ENCODE results near the gene KLHL12.
"Not testable (repeated sequence)": the region's sequence is repeated elsewhere in the genome, so short reads cannot be mapped to it uniquely, and the experiment has no call there.

The KLHL12 gene

GRCh38 chr1:202938287-202938925 is 11.4 kb upstream of the KLHL12 start:
- H3K9me3 Mint-ChIP-seq = no peaks in the 10 kb centered on the region
- no peak overlapping the region for H3K4me3 Mint-ChIP-seq
- H3K36me3 Mint-ChIP-seq = peaks cover 25% of the 10 kb centered on the region
- peaks cover 23% of the 10 kb centered on the region for H3K27me3 Mint-ChIP-seq
- H3K27ac Mint-ChIP-seq = no peak overlapping the region
- no peak for DNase-seq
- CTCF ChIA-PET = no interaction called here
- H3K4me1 Mint-ChIP-seq = no peaks in the 10 kb centered on the region

DNA sequence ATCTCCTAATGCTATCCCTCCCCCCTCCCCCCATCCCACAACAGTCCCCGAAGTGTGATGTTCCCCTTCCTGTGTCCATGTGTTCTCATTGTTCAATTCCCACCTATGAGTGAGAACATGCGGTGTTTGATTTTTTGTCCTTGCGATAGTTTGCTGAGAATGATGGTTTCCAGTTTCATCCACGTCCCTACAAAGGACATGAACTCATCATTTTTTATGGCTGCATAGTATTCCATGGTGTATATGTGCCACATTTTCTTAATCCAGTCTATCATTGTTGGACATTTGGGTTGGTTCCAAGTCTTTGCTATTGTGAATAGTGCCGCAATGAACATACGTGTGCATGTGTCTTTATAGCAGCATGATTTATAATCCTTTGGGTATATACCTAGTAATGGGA is 9.4 kb upstream of the KLHL12 start:
- not testable (repeated sequence) for DNase-seq, H3K9me3 Mint-ChIP-seq, H3K4me1 Mint-ChIP-seq, H3K27ac Mint-ChIP-seq, H3K4me3 Mint-ChIP-seq
- Mint-ChIP-seq H3K27me3 (peaks cover 37% of the 10 kb centered on the region), H3K36me3 (peaks cover 12% of the 10 kb centered on the region)
- CTCF ChIA-PET = interaction anchor here (0.5 kb wide), 1 partner anchor 12 kb away, joined by 3 read pairs; no protein-coding TSS in a partner anchor

DNA sequence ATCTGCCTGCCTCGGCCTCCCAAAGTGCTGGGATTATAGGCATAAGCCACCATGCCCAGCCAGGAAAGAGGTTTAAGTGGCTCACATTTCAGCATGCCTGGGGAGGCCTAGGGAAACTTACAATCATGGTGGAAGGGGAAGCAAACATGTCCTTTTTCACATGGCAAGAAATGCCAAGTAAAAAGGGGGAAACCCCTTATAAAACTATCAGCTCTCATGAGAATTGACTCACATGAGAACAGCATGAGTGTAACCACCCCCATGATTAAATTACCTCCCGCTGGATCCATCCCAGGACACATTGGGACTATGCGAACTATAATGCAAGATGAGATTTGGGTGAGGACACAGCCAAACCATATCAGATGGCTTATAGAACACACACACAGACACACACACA is 8.8 kb upstream of the KLHL12 start:
- no peak for DNase-seq
- peaks cover 7% of the 10 kb centered on the region for H3K36me3 Mint-ChIP-seq
- CTCF ChIA-PET = no interaction called here
- no peak overlapping the region for H3K4me3 Mint-ChIP-seq
- H3K9me3 Mint-ChIP-seq = peaks cover 2% of the 10 kb centered on the region
- H3K4me1 Mint-ChIP-seq = no peaks in the 10 kb centered on the region
- peaks cover 37% of the 10 kb centered on the region for H3K27me3 Mint-ChIP-seq
- H3K27ac Mint-ChIP-seq = no peak overlapping the region

DNA sequence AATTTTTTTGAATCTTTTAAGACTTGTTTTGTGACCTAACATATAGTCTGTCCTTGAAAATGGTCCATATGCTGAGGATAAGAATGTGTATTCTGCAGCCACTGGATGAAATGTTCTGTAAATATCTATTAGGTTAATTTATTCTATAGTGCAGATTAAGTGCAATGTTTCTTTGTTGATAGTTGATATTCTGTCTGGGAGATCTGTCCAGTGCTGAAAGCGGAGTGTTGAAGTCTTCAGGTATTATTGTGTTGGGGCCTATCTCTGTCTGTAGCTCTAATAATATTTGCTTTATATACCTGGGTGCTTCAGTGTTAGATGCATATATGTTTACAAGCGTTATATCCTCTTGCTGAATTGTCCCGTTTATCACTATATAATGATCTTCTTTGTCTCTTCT is 7.7 kb upstream of the KLHL12 start:
- Mint-ChIP-seq H3K36me3 (peaks cover 3% of the 10 kb centered on the region), H3K9me3 (peaks cover 2% of the 10 kb centered on the region), H3K27ac (no peak overlapping the region), H3K4me3 (no peak overlapping the region), H3K27me3 (peaks cover 37% of the 10 kb centered on the region), H3K4me1 (no peaks in the 10 kb centered on the region)
- CTCF ChIA-PET = no interaction called here
- no peak for DNase-seq

DNA sequence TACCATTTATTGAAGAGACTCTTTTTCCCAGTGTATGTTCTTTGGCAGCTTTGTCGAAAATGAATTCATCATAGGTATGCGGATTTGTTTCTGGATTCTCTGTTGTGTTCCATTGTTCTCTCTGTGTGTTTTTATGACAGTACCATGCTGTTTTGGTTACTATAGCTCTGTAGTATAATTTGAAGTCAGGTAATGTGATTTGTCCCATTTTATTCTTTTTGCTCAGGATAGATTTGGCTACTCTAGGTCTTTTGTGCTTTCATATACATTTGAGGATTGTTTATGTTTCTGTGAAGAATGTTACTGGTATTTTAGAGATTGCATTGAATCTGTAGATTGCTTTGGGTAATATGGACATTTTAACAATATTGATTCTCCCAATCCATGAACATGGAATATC is 5.4 kb upstream of the KLHL12 start:
- Mint-ChIP-seq H3K36me3 (no peaks in the 10 kb centered on the region), H3K27me3 (peaks cover 37% of the 10 kb centered on the region), H3K4me3 (no peak overlapping the region), H3K4me1 (no peaks in the 10 kb centered on the region), H3K9me3 (peaks cover 2% of the 10 kb centered on the region), H3K27ac (no peak overlapping the region)
- no peak for DNase-seq
- CTCF ChIA-PET = no interaction called here

- peaks cover 16% of the 10 kb centered on the region for H3K36me3 Mint-ChIP-seq
- CTCF ChIA-PET = interaction anchor here (0.7 kb wide), 1 partner anchor 13 kb away, joined by 3 read pairs; no protein-coding TSS in a partner anchor
- H3K4me1 Mint-ChIP-seq = peaks cover 28% of the 10 kb centered on the region
- H3K4me3 Mint-ChIP-seq = no peak overlapping the region
- no peak overlapping the region for H3K27ac Mint-ChIP-seq
- no peaks in the 10 kb centered on the region for H3K9me3 Mint-ChIP-seq
- peaks cover 7% of the 10 kb centered on the region for H3K27me3 Mint-ChIP-seq
- DNase-seq = no peak
These were observed 3.5 kb downstream of the KLHL12 start for GRCh38 chr1:202923533-202923932.

DNA sequence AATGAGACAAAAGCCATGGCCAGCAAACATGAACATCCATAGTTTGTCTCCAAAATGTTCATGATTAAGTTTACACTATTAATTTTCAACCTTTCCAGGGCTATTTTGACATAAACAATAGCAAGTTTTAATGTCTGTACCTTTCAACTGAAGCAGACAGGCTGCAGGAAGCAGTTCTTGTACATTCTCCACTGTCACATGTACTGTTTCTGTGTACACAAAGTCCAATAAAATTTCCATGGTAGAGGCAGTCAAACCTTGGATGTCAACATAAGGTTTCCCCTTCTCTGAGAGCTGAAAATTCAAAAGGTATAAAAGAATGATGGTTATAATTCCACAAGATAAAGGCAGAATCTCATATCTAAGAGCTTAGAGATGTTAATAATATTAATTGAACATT is 7.4 kb downstream of the KLHL12 start:
- H3K36me3 Mint-ChIP-seq = peaks cover 32% of the 10 kb centered on the region
- no peaks in the 10 kb centered on the region for H3K9me3 Mint-ChIP-seq
- no peak for DNase-seq
- H3K27ac Mint-ChIP-seq = no peak overlapping the region
- H3K4me3 Mint-ChIP-seq = no peak overlapping the region
- H3K4me1 Mint-ChIP-seq = peaks cover 13% of the 10 kb centered on the region
- CTCF ChIA-PET = no interaction called here
- no peaks in the 10 kb centered on the region for H3K27me3 Mint-ChIP-seq

DNA sequence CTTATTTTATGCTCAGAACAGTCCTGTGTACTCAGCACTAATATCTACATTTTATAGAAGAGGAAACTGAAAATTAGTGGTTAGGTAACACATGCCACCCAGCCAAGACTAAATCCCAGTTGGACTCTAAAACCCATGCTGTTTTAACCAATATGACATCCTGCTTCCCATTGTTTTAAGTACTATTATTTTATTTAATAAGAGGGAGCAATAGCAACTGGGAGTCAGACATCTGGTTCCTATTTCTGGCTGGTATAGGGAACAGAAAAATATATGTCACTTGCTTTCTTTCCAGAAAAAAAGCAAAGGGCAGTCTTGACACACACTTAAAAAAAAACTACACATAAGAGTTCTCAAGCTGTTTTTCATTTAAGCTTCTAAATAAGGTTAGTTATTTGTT is 11.9 kb downstream of the KLHL12 start:
- CTCF ChIA-PET = interaction anchor here (1.0 kb wide), 1 partner anchor 12 kb away, joined by 3 read pairs; the partner anchor contains the start of gene KLHL12
- peaks cover 12% of the 10 kb centered on the region for H3K4me1 Mint-ChIP-seq
- H3K27ac Mint-ChIP-seq = peak overlapping the region; percentile 19
- no peak for DNase-seq
- H3K36me3 Mint-ChIP-seq = peaks cover 52% of the 10 kb centered on the region
- no peak overlapping the region for H3K4me3 Mint-ChIP-seq
- no peaks in the 10 kb centered on the region for H3K27me3 Mint-ChIP-seq
- no peaks in the 10 kb centered on the region for H3K9me3 Mint-ChIP-seq

DNA sequence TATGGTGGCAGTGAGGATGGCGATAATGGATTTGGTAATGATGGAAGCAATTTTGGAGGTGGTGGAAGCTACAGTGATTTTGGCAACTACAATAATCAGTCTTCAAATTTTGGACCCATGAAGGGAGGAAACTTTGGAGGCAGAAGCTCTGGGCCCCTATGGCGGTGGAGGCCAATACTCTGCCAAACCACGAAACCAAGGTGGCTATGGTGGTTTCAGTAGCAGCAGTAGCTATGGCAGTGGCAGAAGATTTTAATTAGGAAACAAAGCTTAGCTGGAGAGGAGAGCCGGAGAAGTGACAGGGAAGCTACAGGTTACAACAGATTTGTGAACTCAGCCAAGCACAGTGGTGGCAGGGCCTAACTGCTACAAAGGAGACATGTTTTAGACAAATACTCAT is 14.6 kb downstream of the KLHL12 start:
- DNase-seq, H3K27ac Mint-ChIP-seq, H3K9me3 Mint-ChIP-seq, H3K4me3 Mint-ChIP-seq, H3K27me3 Mint-ChIP-seq: not testable (repeated sequence)
- Mint-ChIP-seq H3K4me1 (peaks cover 12% of the 10 kb centered on the region), H3K36me3 (peaks cover 42% of the 10 kb centered on the region)
- CTCF ChIA-PET = interaction anchor here (0.6 kb wide), 1 partner anchor 241 kb away, joined by 3 read pairs; no protein-coding TSS in a partner anchor

GRCh38 chr1:202909494-202909893 is 17.5 kb downstream of the KLHL12 start:
- Mint-ChIP-seq H3K36me3 (peaks cover 39% of the 10 kb centered on the region), H3K4me3 (no peak overlapping the region), H3K4me1 (peaks cover 12% of the 10 kb centered on the region), H3K9me3 (no peaks in the 10 kb centered on the region), H3K27ac (no peak overlapping the region), H3K27me3 (no peaks in the 10 kb centered on the region)
- no peak for DNase-seq
- CTCF ChIA-PET = interaction anchor here (1.3 kb wide), 1 partner anchor 89 kb away, joined by 3 read pairs; no protein-coding TSS in a partner anchor

GRCh38 chr1:202908998-202909397 is 18.0 kb downstream of the KLHL12 start:
- no peaks in the 10 kb centered on the region for H3K9me3 Mint-ChIP-seq
- peaks cover 12% of the 10 kb centered on the region for H3K4me1 Mint-ChIP-seq
- DNase-seq = no peak
- H3K27me3 Mint-ChIP-seq = no peaks in the 10 kb centered on the region
- no peak overlapping the region for H3K27ac Mint-ChIP-seq
- H3K4me3 Mint-ChIP-seq = no peak overlapping the region
- peaks cover 39% of the 10 kb centered on the region for H3K36me3 Mint-ChIP-seq
- CTCF ChIA-PET = interaction anchor here (1.3 kb wide), 1 partner anchor 90 kb away, joined by 3 read pairs; no protein-coding TSS in a partner anchor

- H3K9me3 Mint-ChIP-seq = no peaks in the 10 kb centered on the region
- no peaks in the 10 kb centered on the region for H3K27me3 Mint-ChIP-seq
- no peak for DNase-seq
- H3K4me1 Mint-ChIP-seq = no peaks in the 10 kb centered on the region
- no peak overlapping the region for H3K27ac Mint-ChIP-seq
- peaks cover 18% of the 10 kb centered on the region for H3K36me3 Mint-ChIP-seq
- no peak overlapping the region for H3K4me3 Mint-ChIP-seq
- CTCF ChIA-PET = no interaction called here
These were observed 21.7 kb downstream of the KLHL12 start for GRCh38 chr1:202905331-202905730.

DNA sequence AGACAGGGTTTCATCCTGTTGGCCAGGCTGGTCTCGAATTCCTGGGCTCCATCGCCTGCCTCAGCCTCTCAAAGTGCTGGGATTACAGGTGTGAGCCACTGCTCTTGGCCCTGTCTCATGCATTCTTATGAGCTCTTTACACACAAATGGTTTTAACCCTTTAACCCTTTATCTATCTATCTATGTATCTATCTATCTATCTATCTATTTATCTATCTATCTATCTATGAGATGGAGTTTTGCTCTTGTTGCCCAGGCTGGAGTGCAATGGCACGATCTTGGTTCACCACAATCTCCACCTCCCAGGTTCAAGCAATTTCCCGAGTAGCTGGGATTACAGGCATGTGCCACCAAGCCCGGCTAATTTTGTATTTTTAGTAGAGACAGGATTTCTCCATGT is 23.2 kb downstream of the KLHL12 start:
- H3K27ac Mint-ChIP-seq, H3K9me3 Mint-ChIP-seq, DNase-seq, H3K4me1 Mint-ChIP-seq, H3K27me3 Mint-ChIP-seq, H3K4me3 Mint-ChIP-seq: not testable (repeated sequence)
- H3K36me3 Mint-ChIP-seq = peaks cover 16% of the 10 kb centered on the region
- CTCF ChIA-PET = interaction anchor here (0.9 kb wide), 1 partner anchor 52 kb away, joined by 3 read pairs; no protein-coding TSS in a partner anchor

- no peaks in the 10 kb centered on the region for H3K4me1 Mint-ChIP-seq
- CTCF ChIA-PET = no interaction called here
These were observed 25.5 kb downstream of the KLHL12 start for GRCh38 chr1:202901555-202901954.

GRCh38 chr1:202892501-202892900 is 34.5 kb downstream of the KLHL12 start:
- Mint-ChIP-seq H3K9me3 (no peaks in the 10 kb centered on the region), H3K27ac (no peak overlapping the region), H3K4me1 (peaks cover 20% of the 10 kb centered on the region), H3K27me3 (no peaks in the 10 kb centered on the region), H3K36me3 (peaks cover 34% of the 10 kb centered on the region), H3K4me3 (no peak overlapping the region)
- DNase-seq = no peak
- CTCF ChIA-PET = no interaction called here

More at GRCh38 chr1:202901555-202901954, 25.5 kb downstream of the KLHL12 start:
- Mint-ChIP-seq H3K27ac (no peak overlapping the region), H3K27me3 (no peaks in the 10 kb centered on the region), H3K9me3 (no peaks in the 10 kb centered on the region), H3K4me3 (no peak overlapping the region), H3K36me3 (peaks cover 27% of the 10 kb centered on the region)
- no peak for DNase-seq
